Right lobe of liver (tissue), 6 donors: Measurements from ENCODE around the gene CHKB. TPM values are rescaled to one million over a fixed set of nuclear protein-coding genes. Genes with fewer than 3 reads are reported as not detected.

Experiments
- ATAC-seq, 4 donors: fragments of 200-7000 bp; cut with Tn5 transposase; one replicate each; pipeline ENCODE4 v1.9.1; 2020; ENCODE audit warnings: mild to moderate bottlenecking in 4 of 4, moderate library complexity in 4 of 4
- DNase-seq, 3 donors: peaks; one replicate each; pipeline ENCODE4 v3.0.0-alpha.2; 2020
- H3K27ac ChIP-seq, 3 donors: fragments of 200-600 bp; one replicate each; pipeline ENCODE4 v1.8.0; 2022
- H3K27me3 ChIP-seq, 2 donors: fragments of 200-600 bp; one replicate each; pipeline ENCODE4 v1.8.0; 2022
- H3K36me3 ChIP-seq, 4 donors: fragments of 200-600 bp; sonication (generic) in 1 of 4; one replicate each; pipeline versions ENCODE4 v1.5.1 to v1.8.0; 2017 to 2022; ENCODE audit warnings: control low read depth in 1 of 4
- H3K4me1 ChIP-seq, 4 donors: fragments of 200-600 bp; sonication (generic) in 1 of 4; one replicate each; pipeline versions ENCODE4 v1.5.1 to v1.8.0; 2017 to 2022; ENCODE audit warnings: control low read depth in 1 of 4
- H3K4me3 ChIP-seq, 3 donors: fragments of 200-600 bp; one replicate each; pipeline ENCODE4 v1.8.0; 2022
- H3K9me3 ChIP-seq, 4 donors: fragments of 200-600 bp; sonication (generic) in 1 of 4; one replicate each; pipeline versions ENCODE4 v1.5.1 to v1.8.0; 2017 to 2022; ENCODE audit warnings: control low read depth in 1 of 4
- CTCF ChIP-seq, 4 donors: fragments of 200-600 bp in 3 of 4; fragments of 450-650 bp in 1 of 4; IDR thresholded peaks; one replicate each; pipeline versions ENCODE4 v1.5.1 to v1.8.0; 2016 to 2022; ENCODE audit warnings: antibody characterized with exemption in 4 of 4, mild to moderate bottlenecking in 2 of 4
- POLR2A ChIP-seq: fragments of 450-650 bp; IDR thresholded peaks from one replicate; pipeline ENCODE4 v1.6.1; 2017; ENCODE audit warnings: antibody characterized with exemption, mild to moderate bottlenecking
- WGBS: methylation state at CpG from one replicate; pipeline ENCODE4 v1.1.6; 2018; ENCODE audit warnings: low coverage, low lambda C conversion rate; ENCODE audit not compliant: insufficient coverage; ENCODE audit errors: missing lambda C conversion rate; 5-methylcytosine and 5-hydroxymethylcytosine counted together
- intact Hi-C, 2 donors: fragments of 100-400 bp; cut with DNase I; formaldehyde crosslinking; loops; one replicate each; pipeline versions ENCODE4 v1.11.2 to v1.14.1; 2022
- total RNA-seq, 6 experiments: library from RNA; depleted of rRNA in 2 of 6; stranded (reverse); fragments of >200 nt in 2 of 6; fragmentation: NEBNext Ultra II Directional in 3 of 6; extraction: Animal tissue kit (Norgen Biotek cat#: 25700) in 3 of 6; gene quantifications; one replicate each; pipeline versions ENCODE4 v1.1.0 to v1.2.4, GENCODE V29; 2016 to 2023
- donor health status: DM: no; HTN: yes; CAD: no.
- donor health status: DM: no; HTN: no; CAD: no.
- donor health status: DM: no; HTN: no; CAD: no.
- donor health status: DM: no; HTN: yes; CAD: no.
- donor health status: DM: no; HTN: yes; CAD: no.

CHKB gene
- total RNA-seq, 6 experiments from 2014 or later, result 10.9 to 43.4 (median 26.7) TPM

- H3K9me3 ChIP-seq, result no peaks in the 10 kb centered on the region
- no peak overlapping the region for H3K4me3 ChIP-seq
- H3K27me3 ChIP-seq, result no peaks in the 10 kb centered on the region
- ATAC-seq, result no peak
- DNase-seq, result peak in 1 of 3 donors; percentile 35
- no peak overlapping the region for H3K27ac ChIP-seq
- intact Hi-C loops, result no loop called here
- TF ChIP-seq POLR2A (no peak), CTCF (IDR thresholded peaks at IDR 0.05) (no peak)
- H3K36me3 ChIP-seq, result peaks cover 0 to 4% (median 0%) of the 10 kb centered on the region in 4 donors
- WGBS, result 73% methylated on average over 2 of the region's 8 CpGs
- H3K4me1 ChIP-seq, result peaks cover 0 to 11% (median 0%) of the 10 kb centered on the region in 4 donors
Measured at GRCh38 chr22:50585781-50586180, 3.1 kb upstream of the CHKB start.

- WGBS, result 70% methylated on average over 2 of the region's 3 CpGs
Measured at GRCh38 chr22:50585238-50585637, 2.6 kb upstream of the CHKB start.

GRCh38 chr22:50584106-50585096 is 1.8 kb upstream of the CHKB start:
- Histone ChIP-seq H3K4me3 (no peak overlapping the region), H3K9me3 (no peaks in the 10 kb centered on the region), H3K27me3 (no peaks in the 10 kb centered on the region), H3K36me3 (peaks cover 0 to 4% (median 0%) of the 10 kb centered on the region in 4 donors), H3K4me1 (peaks cover 0 to 11% (median 0%) of the 10 kb centered on the region in 4 donors), H3K27ac (no peak overlapping the region)
- WGBS, result 93% methylated on average over 16 of the region's 23 CpGs
- TF ChIP-seq POLR2A (no peak), CTCF (IDR thresholded peaks at IDR 0.05) (no peak)
- intact Hi-C loops, result no loop called here
- ATAC-seq (no peak), DNase-seq (peak in 2 of 3 donors; percentile 7 to 35)

More at GRCh38 chr22:50585238-50585637, 2.6 kb upstream of the CHKB start:
- Histone ChIP-seq H3K9me3 (no peaks in the 10 kb centered on the region), H3K4me3 (no peak overlapping the region), H3K27me3 (no peaks in the 10 kb centered on the region), H3K4me1 (peaks cover 0 to 11% (median 0%) of the 10 kb centered on the region in 4 donors), H3K27ac (no peak overlapping the region), H3K36me3 (peaks cover 0 to 4% (median 0%) of the 10 kb centered on the region in 4 donors)
- no peak for ATAC-seq
- DNase-seq, result no peak
- intact Hi-C loops, result no loop called here
- TF ChIP-seq POLR2A, result no peak
- TF ChIP-seq CTCF (IDR thresholded peaks at IDR 0.05), result no peak

- Histone ChIP-seq H3K4me3 (peak overlapping the region; percentile 69 to 96 (median 91)), H3K27me3 (no peaks in the 10 kb centered on the region), H3K4me1 (peaks cover 0 to 11% (median 0%) of the 10 kb centered on the region in 4 donors), H3K36me3 (peaks cover 0 to 4% (median 0%) of the 10 kb centered on the region in 4 donors), H3K27ac (peak overlapping the region; percentile 36 to 99 (median 42)), H3K9me3 (no peaks in the 10 kb centered on the region)
- DNase-seq (peak in 1 of 3 donors; percentile 16), ATAC-seq (peak; percentile 2 to 29 (median 19))
- intact Hi-C loops, result no loop called here
- no peak for TF ChIP-seq POLR2A
- WGBS, result 24% methylated on average over 19 of the region's 37 CpGs
Measured at GRCh38 chr22:50583294-50583861, 729 bp upstream of the CHKB start.
